ENCODE measurements around the gene DCAF8. TPM values are rescaled to one million over a fixed set of nuclear protein-coding genes. Genes with fewer than 3 reads are reported as not detected.

DCAF8 gene
- total and polyA plus RNA-seq, 2 donors (not counting 1 experiment from before 2014, with no cell fraction given): 194 to 266 TPM

- H2AFZ ChIP-seq (ENCODE audit: insufficient read depth, low read depth, low read length, poor library complexity, severe bottlenecking): no peak overlapping the region
- no peak overlapping the region for H3K27ac ChIP-seq (ENCODE audit: low read length in 2 of 2)
- no peak for ATAC-seq (ENCODE audit: low read depth)
- intact Hi-C loops (cut with micrococcal nuclease): no loop called here
- Mint-ChIP-seq H3K27me3 (no peaks in the 10 kb centered on the region), H3K27ac (no peak overlapping the region), H3K4me1 (peaks cover 15% of the 10 kb centered on the region), H3K4me3 (no peak overlapping the region), H3K9me3 (ENCODE audit: insufficient read depth) (no peaks in the 10 kb centered on the region)
- H3K4me1 ChIP-seq (ENCODE audit: control insufficient read depth in 2 of 2, insufficient read depth in 2 of 2, low read length in 2 of 2): peaks cover 9 to 14% of the 10 kb centered on the region in 2 donors
- no peaks in the 10 kb centered on the region for H3K79me2 ChIP-seq (ENCODE audit: control insufficient read depth, insufficient read depth, low read length)
- no peak overlapping the region for H3K4me3 ChIP-seq (ENCODE audit: control extremely low read depth in 1 of 5, extremely low read depth in 1 of 5, insufficient read depth in 1 of 5, low read depth in 2 of 5, low read length in 4 of 5)
- no peaks in the 10 kb centered on the region for H4K20me1 ChIP-seq (ENCODE audit: control insufficient read depth, insufficient read depth, low read length, poor library complexity, severe bottlenecking)
- ChIA-PET CTCF (no interaction called here), POLR2A (no interaction called here)
- H3K36me3 ChIP-seq (replicated peaks in 1 of 2; ENCODE audit: control extremely low read depth in 1 of 2, control insufficient read depth in 1 of 2, extremely low read depth in 1 of 2, insufficient read depth in 2 of 2, low read length in 1 of 2): no peaks in the 10 kb centered on the region
- no peaks in the 10 kb centered on the region for H3K27me3 ChIP-seq (replicated peaks in 1 of 4; ENCODE audit: control extremely low read depth in 1 of 4, control insufficient read depth in 3 of 4, insufficient read depth in 4 of 4, low read length in 3 of 4)
- H3K9ac ChIP-seq (ENCODE audit: low read length): no peak overlapping the region
- no peak for DNase-seq
- TF ChIP-seq CTCF (IDR thresholded peaks at IDR 0.05) (no peak), EZH2 (IDR thresholded peaks at IDR 0.05; ENCODE audit: borderline replicate concordance, insufficient read depth, low read depth, low read length, poor library complexity, severe bottlenecking) (no peak)
- H3K9me3 ChIP-seq (ENCODE audit: control extremely low read depth in 1 of 3, control insufficient read depth in 2 of 3, insufficient read depth in 1 of 3, low read length in 2 of 3): no peaks in the 10 kb centered on the region
- no peak overlapping the region for H3K4me2 ChIP-seq (replicated peaks; ENCODE audit: low read depth, low read length, poor library complexity, severe bottlenecking)
- WGBS (ENCODE audit: insufficient coverage): 72% methylated on average over 8 of the region's 12 CpGs
Observed at GRCh38 chr1:160166166-160166868, 96.0 kb downstream of the DCAF8 start.

Other genes starting within 250 kb of the DCAF8 start
- gene PIGM, start 230.6 kb downstream of the DCAF8 start, total RNA-seq: 6.0 and 7.4 TPM in 2 replicates
- gene PIGM, start 230.6 kb downstream of the DCAF8 start, polyA plus RNA-seq: 1.4 TPM in 2 replicates
- not detected in 2 replicates for gene KCNJ10, start 192.4 kb downstream of the DCAF8 start, total RNA-seq
- not detected in 2 replicates for gene KCNJ10, start 192.4 kb downstream of the DCAF8 start, polyA plus RNA-seq
- gene KCNJ9, start 181.0 kb downstream of the DCAF8 start, total RNA-seq: not detected in 2 replicates
- gene KCNJ9, start 181.0 kb downstream of the DCAF8 start, polyA plus RNA-seq: not detected in 2 replicates
- 33.5 and 37.2 TPM in 2 replicates for gene IGSF8, start 163.9 kb downstream of the DCAF8 start, total RNA-seq
- gene IGSF8, start 163.9 kb downstream of the DCAF8 start, polyA plus RNA-seq: 45.8 and 56.0 TPM in 2 replicates
- not detected in 2 replicates for gene ATP1A2, start 146.8 kb downstream of the DCAF8 start, total RNA-seq
- not detected in 2 replicates for gene ATP1A2, start 146.8 kb downstream of the DCAF8 start, polyA plus RNA-seq
- gene ATP1A4, start 110.9 kb downstream of the DCAF8 start, total RNA-seq: not detected in 2 replicates
- gene ATP1A4, start 110.9 kb downstream of the DCAF8 start, polyA plus RNA-seq: 0.12 TPM in 1 of 2 replicates, not detected in the other
- gene CASQ1, start 72.0 kb downstream of the DCAF8 start, total RNA-seq: not detected in 2 replicates
- not detected in 2 replicates for gene CASQ1, start 72.0 kb downstream of the DCAF8 start, polyA plus RNA-seq
- gene PEA15, start 57.2 kb downstream of the DCAF8 start, total RNA-seq: 76.7 and 81.7 TPM in 2 replicates
- gene PEA15, start 57.2 kb downstream of the DCAF8 start, polyA plus RNA-seq: 89.9 and 91.4 TPM in 2 replicates
- 56.0 and 58.4 TPM in 2 replicates for gene PEX19, start 22.6 kb upstream of the DCAF8 start, total RNA-seq
- 17.9 and 20.3 TPM in 2 replicates for gene PEX19, start 22.6 kb upstream of the DCAF8 start, polyA plus RNA-seq
- gene COPA, start 80.7 kb upstream of the DCAF8 start, total RNA-seq: 168 and 180 TPM in 2 replicates
- gene COPA, start 80.7 kb upstream of the DCAF8 start, polyA plus RNA-seq: 37.9 and 39.1 TPM in 2 replicates
- 95.1 and 110 TPM in 2 replicates for gene NCSTN, start 80.8 kb upstream of the DCAF8 start, total RNA-seq
- gene NCSTN, start 80.8 kb upstream of the DCAF8 start, polyA plus RNA-seq: 110 and 113 TPM in 2 replicates
- 0.39 and 0.63 TPM in 2 replicates for gene NHLH1, start 104.5 kb upstream of the DCAF8 start, total RNA-seq
- gene NHLH1, start 104.5 kb upstream of the DCAF8 start, polyA plus RNA-seq: 0.27 and 0.39 TPM in 2 replicates
- 14.4 and 14.5 TPM in 2 replicates for gene VANGL2, start 138.0 kb upstream of the DCAF8 start, total RNA-seq
- 0.48 and 0.75 TPM in 2 replicates for gene VANGL2, start 138.0 kb upstream of the DCAF8 start, polyA plus RNA-seq